ENCODE data around the gene PROB1. TPM values are rescaled to one million over a fixed set of nuclear protein-coding genes. Genes with fewer than 3 reads are reported as not detected.

The PROB1 gene
- total and polyA plus RNA-seq, 7 donors: 15.2 to 86.7 (median 42.3) TPM

DNA sequence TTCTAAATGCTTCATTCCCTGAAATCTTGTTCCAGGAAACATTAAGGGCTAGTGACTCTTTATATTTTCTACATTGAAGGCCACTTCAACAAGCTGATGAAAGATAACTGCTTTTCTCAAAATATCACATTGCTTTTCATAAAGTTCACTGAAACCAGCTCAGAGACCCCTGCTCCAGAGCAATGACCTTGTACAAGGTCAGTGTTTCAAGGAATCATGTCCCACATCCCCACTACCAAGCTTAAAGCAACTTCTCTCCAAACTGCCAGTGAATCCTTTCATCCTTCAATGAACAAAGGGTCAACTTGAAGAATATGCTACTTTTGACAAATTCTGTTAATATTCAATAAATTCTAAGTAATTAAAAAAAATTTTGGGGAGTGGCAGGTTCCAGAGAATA, 21.0 kb upstream of the PROB1 start:
- H3K36me3 ChIP-seq (ENCODE audit: insufficient read depth in 1 of 2, low read depth in 1 of 2): peaks cover 0 to 9% of the 10 kb centered on the region in 2 donors
- H3K27me3 ChIP-seq (ENCODE audit: insufficient read depth in 3 of 3, low read length in 2 of 3): no peaks in the 10 kb centered on the region
- H3K9me3 ChIP-seq: no peaks in the 10 kb centered on the region
- no peak overlapping the region for H3K4me3 ChIP-seq
- H3K4me1 ChIP-seq: peaks cover 64% of the 10 kb centered on the region
- ATAC-seq (no peak), DNase-seq (no peak)
- intact Hi-C loops (cut with DNase I): loop anchor here in 1 of 2 donors (10.0 kb wide), 1 partner anchor 349 kb away; no protein-coding TSS in a partner anchor
- TF ChIP-seq, protein P1, sequence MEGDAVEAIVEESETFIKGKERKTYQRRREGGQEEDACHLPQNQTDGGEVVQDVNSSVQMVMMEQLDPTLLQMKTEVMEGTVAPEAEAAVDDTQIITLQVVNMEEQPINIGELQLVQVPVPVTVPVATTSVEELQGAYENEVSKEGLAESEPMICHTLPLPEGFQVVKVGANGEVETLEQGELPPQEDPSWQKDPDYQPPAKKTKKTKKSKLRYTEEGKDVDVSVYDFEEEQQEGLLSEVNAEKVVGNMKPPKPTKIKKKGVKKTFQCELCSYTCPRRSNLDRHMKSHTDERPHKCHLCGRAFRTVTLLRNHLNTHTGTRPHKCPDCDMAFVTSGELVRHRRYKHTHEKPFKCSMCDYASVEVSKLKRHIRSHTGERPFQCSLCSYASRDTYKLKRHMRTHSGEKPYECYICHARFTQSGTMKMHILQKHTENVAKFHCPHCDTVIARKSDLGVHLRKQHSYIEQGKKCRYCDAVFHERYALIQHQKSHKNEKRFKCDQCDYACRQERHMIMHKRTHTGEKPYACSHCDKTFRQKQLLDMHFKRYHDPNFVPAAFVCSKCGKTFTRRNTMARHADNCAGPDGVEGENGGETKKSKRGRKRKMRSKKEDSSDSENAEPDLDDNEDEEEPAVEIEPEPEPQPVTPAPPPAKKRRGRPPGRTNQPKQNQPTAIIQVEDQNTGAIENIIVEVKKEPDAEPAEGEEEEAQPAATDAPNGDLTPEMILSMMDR (IDR thresholded peaks at IDR 0.05): no peak
- peak overlapping the region; percentile 85 for H3K27ac ChIP-seq

DNA sequence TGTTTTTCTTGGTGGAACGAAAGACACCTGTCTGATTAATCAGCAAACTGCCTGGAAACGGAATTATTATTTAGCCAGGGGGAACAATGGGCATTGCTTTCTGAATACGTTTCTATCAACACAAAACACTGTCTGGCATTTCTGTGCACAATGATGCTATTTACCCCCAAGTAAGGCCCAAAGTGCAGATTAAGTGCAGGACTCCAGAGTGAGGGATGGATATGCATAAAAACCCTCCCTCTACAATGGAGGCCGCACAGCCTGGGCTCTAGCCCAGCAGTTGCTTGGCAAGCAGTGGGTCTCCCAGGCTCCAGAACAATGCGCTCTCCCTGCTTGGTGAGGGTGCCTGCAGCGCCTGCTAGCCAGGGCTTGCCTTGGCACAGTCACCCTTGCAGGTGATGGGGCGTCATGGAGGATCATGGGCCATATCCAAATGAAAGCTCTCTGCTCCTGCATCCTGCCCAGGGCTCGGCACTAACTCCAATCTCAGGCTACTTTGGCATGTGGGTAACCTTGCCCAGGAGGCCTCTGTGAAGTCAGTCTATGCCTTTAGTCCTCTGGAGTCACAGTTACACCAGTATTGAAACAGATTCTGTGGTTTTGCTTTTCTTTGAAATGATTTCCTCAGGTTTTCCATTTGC, 20.4 kb upstream of the PROB1 start:
- Histone ChIP-seq H3K4me3 (no peak overlapping the region), H3K36me3 (ENCODE audit: insufficient read depth in 1 of 2, low read depth in 1 of 2) (peaks cover 0 to 9% of the 10 kb centered on the region in 2 donors), H3K4me1 (peaks cover 68% of the 10 kb centered on the region), H3K27me3 (ENCODE audit: insufficient read depth in 3 of 3, low read length in 2 of 3) (no peaks in the 10 kb centered on the region), H3K9me3 (no peaks in the 10 kb centered on the region), H3K27ac (peak overlapping the region; percentile 85)
- TF ChIP-seq, protein P1 (IDR thresholded peaks at IDR 0.05): no peak
- DNase-seq: peak; percentile 21 to 63
- peak; percentile 41 to 61 (median 52) for ATAC-seq
- WGBS, 3 donors: 17 to 25% (median 19%) methylated on average over 8 of the region's 8 CpGs
- intact Hi-C loops (cut with DNase I): loop anchor here in 1 of 2 donors (10.0 kb wide), 1 partner anchor 349 kb away; no protein-coding TSS in a partner anchor

DNA sequence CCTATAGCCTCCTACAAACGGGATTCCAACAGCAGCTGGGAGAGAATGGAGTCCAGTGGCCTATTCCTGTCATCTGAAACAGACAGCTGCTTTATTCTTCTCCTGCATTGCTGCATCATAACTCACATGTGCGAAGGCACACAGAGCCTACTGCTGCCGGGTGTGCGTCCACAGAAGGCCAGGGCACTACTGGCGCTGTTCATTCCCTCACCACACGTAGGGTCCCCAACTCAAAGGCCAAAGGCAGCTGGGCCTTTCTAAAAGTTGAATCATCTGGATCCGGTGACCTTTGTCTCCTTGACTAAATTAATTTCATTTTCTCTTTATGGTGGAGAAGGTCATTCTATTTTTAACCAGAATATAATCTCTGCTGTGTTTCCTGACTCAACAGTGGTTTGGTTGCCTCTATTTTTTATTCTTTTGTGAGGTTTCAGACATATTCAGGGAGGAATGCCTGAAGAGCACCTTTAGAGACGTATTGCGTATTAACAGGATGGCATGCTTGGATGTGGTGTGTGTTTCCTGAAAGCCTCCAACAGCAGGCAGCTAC, 19.8 kb upstream of the PROB1 start:
- H3K4me3 ChIP-seq: no peak overlapping the region
- no peaks in the 10 kb centered on the region for H3K9me3 ChIP-seq
- TF ChIP-seq, protein P1 (IDR thresholded peaks at IDR 0.05): no peak
- 20 to 22% (median 22%) methylated on average over 9 of the region's 9 CpGs for WGBS, 3 donors
- H3K27ac ChIP-seq: peak overlapping the region; percentile 85
- H3K27me3 ChIP-seq (ENCODE audit: insufficient read depth in 3 of 3, low read length in 2 of 3): no peaks in the 10 kb centered on the region
- peak; percentile 69 to 82 (median 76) for ATAC-seq
- H3K36me3 ChIP-seq (ENCODE audit: insufficient read depth in 1 of 2, low read depth in 1 of 2): peaks cover 0 to 9% of the 10 kb centered on the region in 2 donors
- H3K4me1 ChIP-seq: peaks cover 71% of the 10 kb centered on the region
- peak; percentile 39 to 70 for DNase-seq
- intact Hi-C loops (cut with DNase I): loop anchor here in 1 of 2 donors (10.0 kb wide), 1 partner anchor 350 kb away; no protein-coding TSS in a partner anchor

DNA sequence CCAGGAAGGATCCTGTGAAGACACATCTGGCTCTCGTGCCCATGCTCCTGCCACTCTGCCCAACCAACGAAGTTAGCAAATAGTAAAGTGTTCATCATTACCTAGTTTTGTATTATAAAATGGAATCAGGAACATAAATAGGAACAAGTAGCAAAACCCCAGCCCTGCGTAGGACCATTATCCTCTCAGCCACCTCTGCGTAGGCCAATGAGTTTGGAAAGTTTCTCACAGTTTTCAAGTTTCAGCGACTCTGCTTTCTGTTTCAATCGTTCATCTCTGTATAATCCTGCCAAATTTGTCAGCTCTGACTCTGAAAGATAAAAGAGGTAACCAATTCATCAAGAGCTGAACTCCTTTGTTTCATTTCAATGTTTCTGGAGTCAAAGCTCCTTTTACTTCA, 19.1 kb upstream of the PROB1 start:
- Histone ChIP-seq H3K9me3 (no peaks in the 10 kb centered on the region), H3K27me3 (ENCODE audit: insufficient read depth in 3 of 3, low read length in 2 of 3) (no peaks in the 10 kb centered on the region), H3K4me3 (no peak overlapping the region), H3K4me1 (peaks cover 64% of the 10 kb centered on the region), H3K36me3 (ENCODE audit: insufficient read depth in 1 of 2, low read depth in 1 of 2) (peaks cover 0 to 9% of the 10 kb centered on the region in 2 donors), H3K27ac (peak overlapping the region; percentile 85)
- TF ChIP-seq, protein P1 (IDR thresholded peaks at IDR 0.05): no peak
- ATAC-seq: no peak
- WGBS, 3 donors: 65 to 80% (median 68%) methylated on average over 6 of the region's 6 CpGs
- DNase-seq: no peak
- intact Hi-C loops (cut with DNase I): loop anchor here in 1 of 2 donors (10.0 kb wide), 1 partner anchor 351 kb away; no protein-coding TSS in a partner anchor

All from psoas muscle (tissue), 8 donors.